GM18526 (cell line): Measurements from ENCODE around the gene PPCDC.

ENCODE experiments used
- POLR2A ChIP-seq: IDR thresholded peaks from 3 replicates; pipeline ENCODE4 v1.6.1; 2011; ENCODE audit not compliant: insufficient read length; ENCODE audit errors: extremely low read depth

The PPCDC gene

DNA sequence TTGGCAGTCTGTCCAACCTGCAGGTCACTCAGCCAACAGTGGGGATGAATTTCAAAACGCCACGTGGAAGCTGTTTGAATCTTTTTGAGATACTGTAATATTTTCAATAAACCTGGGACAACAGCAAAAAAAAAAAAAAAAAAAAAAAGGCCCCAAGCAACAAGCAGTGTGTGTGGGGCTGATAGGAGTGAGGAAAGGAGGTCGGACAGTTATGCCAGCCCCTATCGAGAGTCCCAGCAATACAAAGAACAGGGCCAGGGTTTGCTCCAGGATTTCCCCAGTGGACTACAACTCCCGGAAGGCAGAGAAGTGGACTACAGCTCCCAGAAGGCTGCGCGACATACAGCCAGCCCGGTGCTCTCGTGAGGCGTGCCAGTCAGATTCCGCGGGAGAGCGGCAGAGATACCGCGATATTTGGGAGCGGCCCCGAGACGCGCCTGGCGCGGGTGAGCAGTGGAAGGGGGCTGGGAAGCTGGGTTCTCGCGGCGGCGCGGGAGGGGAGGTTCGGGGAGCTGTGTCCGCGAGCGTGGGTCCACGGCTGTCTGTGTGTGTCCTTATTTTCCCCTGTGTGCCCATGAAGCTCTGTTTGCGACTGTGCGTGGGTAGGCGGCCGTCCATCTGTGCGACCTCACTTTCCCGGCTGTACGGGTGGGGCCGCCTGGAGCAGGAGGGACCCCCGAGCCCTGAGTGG is at the start of gene PPCDC:
Gene PPCDC (plus strand): TSS at position 410 of the 691 bp plus-strand sequence. CDS start 4,729 bp downstream, outside the sequence.
- TF ChIP-seq POLR2A, result peak; percentile 94

GRCh38 chr15:74976159-74976558 is 47.2 kb upstream of the PPCDC start:
- TF ChIP-seq POLR2A, result no peak

GRCh38 chr15:74977599-74977998 is 45.8 kb upstream of the PPCDC start:
- no peak for TF ChIP-seq POLR2A

GRCh38 chr15:74978077-74978476 is 45.3 kb upstream of the PPCDC start:
- no peak for TF ChIP-seq POLR2A

- TF ChIP-seq POLR2A, result no peak
Measured at GRCh38 chr15:74978503-74978902, 44.9 kb upstream of the PPCDC start.

- no peak for TF ChIP-seq POLR2A
Measured at GRCh38 chr15:74982183-74982582, 41.2 kb upstream of the PPCDC start.

- TF ChIP-seq POLR2A, result no peak
Measured at GRCh38 chr15:74983725-74984231, 39.6 kb upstream of the PPCDC start.

DNA sequence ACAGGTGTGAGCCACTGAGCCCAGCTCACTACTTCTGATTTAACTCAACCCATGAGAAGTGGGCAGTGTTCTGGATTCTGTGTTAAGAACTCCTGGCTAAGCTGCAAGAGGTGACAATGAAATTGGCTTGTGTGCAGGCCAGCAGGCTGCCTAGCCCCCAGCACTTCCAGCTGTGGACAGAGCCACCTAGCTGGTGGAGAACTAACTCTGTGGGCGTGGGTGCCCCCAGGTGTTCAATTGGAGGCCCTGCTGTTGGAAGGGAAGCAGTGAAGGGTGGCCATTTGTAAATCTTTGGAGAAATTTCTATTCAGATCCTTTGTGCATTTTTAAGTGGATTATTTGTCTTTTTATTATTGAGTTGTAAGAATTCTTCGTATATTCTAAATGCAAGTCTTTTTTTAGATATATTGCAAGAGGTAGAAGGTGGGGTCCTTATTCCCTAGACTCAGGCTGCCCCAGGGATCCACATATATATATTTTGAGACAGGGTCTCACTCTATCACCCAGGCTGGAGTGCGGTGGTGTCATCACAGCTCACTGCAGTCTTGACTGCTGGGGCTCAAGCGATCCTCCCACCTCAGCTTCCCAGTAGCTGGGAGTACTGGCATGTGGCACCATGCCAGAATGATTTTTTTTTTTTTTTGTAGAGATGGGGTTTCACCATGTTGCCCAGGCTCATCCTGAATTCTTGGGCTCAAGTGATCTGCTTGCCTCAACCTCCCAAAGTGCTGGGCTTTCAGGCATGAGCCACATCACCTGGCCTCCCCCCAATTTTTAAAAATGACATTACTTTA is 35.2 kb upstream of the PPCDC start:
- TF ChIP-seq POLR2A, result no peak

- no peak for TF ChIP-seq POLR2A
Measured at GRCh38 chr15:74989527-74989926, 33.9 kb upstream of the PPCDC start.

GRCh38 chr15:74992619-74993018 is 30.8 kb upstream of the PPCDC start:
- no peak for TF ChIP-seq POLR2A

DNA sequence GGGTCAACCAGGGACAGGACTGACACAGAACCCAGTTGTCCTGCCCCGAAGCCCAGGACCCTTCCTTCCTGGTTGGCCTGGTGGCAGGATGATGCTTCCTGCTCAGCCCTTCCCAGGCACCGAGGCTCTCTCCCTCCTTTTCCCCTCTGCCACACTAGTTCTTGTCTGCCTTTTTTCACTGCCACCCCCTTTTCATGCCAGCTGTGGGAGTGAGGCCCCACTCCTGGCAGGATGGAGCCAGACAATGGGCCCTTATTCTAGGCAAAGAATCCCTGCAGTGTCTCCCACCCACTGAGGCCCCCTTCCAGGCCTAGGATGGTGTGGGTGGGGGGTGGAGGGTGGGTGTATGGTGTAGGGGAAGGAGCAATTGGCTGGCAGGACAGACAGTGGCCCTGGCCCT is 29.2 kb upstream of the PPCDC start:
- TF ChIP-seq POLR2A, result no peak

DNA sequence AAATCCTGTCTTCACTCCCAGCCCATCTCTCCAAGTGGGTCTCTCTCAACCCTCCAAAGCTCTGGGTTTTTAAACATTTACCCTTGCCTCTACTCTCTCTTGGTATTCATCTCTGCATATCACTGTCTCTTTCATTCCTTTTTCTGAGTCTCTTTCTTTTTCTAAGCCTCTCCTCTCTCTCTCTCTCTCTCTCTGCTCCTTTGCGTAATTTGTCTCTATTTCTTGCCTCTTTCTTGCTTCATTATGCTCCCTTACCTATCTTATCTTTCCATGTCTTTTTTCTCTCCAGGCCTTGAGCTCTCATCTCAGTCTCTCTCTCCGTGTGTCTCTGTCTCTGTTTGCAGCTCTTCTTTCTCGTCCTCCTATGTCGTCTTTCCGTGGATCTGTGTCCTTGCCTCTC is 28.7 kb upstream of the PPCDC start:
- no peak for TF ChIP-seq POLR2A

DNA sequence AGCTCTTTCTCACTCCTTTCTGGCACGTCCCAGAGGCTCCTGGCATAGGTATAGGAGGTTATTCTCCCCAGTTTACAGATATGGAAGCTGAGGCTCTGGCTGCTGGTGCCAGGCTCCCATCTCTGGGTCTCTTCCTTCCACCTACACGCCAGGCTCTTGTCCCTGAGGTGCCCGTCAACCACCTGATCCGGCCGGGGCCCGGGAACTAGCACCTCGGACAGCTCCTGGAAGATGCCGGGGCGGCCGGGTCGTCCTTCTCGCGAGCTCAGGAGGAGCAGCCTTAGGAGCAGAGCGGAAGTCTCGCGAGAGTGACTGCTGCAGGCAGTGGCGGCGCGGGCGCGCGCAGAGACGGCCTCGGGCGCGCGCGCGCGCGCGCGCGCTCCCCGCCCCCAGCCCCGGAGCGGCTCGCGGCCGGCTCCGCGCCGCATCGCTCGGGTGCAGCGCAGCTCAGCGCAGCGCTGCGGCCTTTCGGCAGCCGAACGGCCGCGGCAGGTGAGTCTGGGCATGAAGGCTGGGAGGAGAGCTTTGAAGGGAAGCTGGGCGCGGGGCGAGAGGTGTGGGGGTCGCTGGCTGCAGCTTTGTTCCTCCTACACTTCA is 28.1 kb upstream of the PPCDC start, which contains the start of gene SCAMP5:
Gene SCAMP5 (plus strand): TSS at position 382 of the 597 bp plus-strand sequence. CDS start 16,277 bp downstream, outside the sequence.
- TF ChIP-seq POLR2A, result no peak

- TF ChIP-seq POLR2A, result no peak
Measured at GRCh38 chr15:74995779-74996765, 27.3 kb upstream of the PPCDC start.

DNA sequence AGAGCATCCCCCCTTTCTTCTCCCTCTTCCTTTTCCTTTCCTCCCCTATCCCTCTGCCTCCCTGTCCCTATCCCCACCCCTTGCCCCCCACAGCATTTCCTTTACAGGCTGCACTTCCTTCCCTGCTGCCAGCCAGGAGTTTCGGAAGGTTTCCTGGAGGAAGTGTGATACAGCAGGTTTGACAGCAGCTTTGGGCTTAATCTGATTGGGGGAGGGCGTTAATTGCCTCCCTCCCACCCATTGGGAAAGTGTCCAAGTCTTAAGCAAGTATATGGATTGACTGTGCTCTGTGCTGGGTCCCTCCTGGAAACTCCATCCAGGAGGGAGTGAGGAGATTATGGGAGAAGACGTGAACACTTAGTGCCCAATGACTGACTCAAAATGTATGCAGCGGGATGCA is 26.2 kb upstream of the PPCDC start:
- no peak for TF ChIP-seq POLR2A

- TF ChIP-seq POLR2A, result no peak
Measured at GRCh38 chr15:74997543-74997942, 25.8 kb upstream of the PPCDC start.
